A673 (cell line): ENCODE results near the gene CIAO3. TPM values are rescaled to one million over a fixed set of nuclear protein-coding genes. Genes with fewer than 3 reads are reported as not detected.

Experiments used
- BruUV-seq: library from RNA; stranded (reverse); fragments of 400-500 nt; replicated peaks from 2 replicates; lab custom pipeline; 2021; lab: Mats Ljungman, UMichigan
- CTCF ChIA-PET: fragments of 300-600 bp; sonication (Branson Sonifier 250); formaldehyde crosslinking; loops from one replicate; lab custom pipeline; 2022; ENCODE audit warnings: antibody characterized with exemption; lab: Charles Lee
- POLR2A ChIA-PET: fragments of 300-600 bp; sonication (Branson Sonifier 250); formaldehyde crosslinking; loops from one replicate; lab custom pipeline; 2022; ENCODE audit warnings: antibody characterized with exemption; ENCODE audit not compliant: low non-redundant PET; lab: Charles Lee
- DNase-seq: peaks from one replicate; pipeline ENCODE4 v3.0.0-alpha.2; 2015; ENCODE audit warnings: low spot score
- H3K27ac ChIP-seq: fragments of 200-600 bp; sonication (generic); 2 replicates; pipeline ENCODE4 v1.5.1; 2016; ENCODE audit warnings: mixed run types, low read depth, mild to moderate bottlenecking, mixed read lengths, antibody characterized with exemption, low read length; ENCODE audit not compliant: poor library complexity, severe bottlenecking
- H3K27me3 ChIP-seq: fragments of 200-600 bp; sonication (generic); replicated peaks from 2 replicates; pipeline ENCODE4 v1.6.1; 2017; ENCODE audit warnings: mixed run types, low read depth, mild to moderate bottlenecking, mixed read lengths, antibody characterized with exemption, low read length; ENCODE audit not compliant: insufficient read depth, poor library complexity
- H3K36me3 ChIP-seq: fragments of 200-600 bp; sonication (generic); 2 replicates; pipeline ENCODE4 v1.6.1; 2016; ENCODE audit warnings: mixed run types, mild to moderate bottlenecking, mixed read lengths, antibody characterized with exemption, low read length; ENCODE audit not compliant: insufficient read depth, poor library complexity, severe bottlenecking
- H3K4me1 ChIP-seq: fragments of 200-600 bp; sonication (generic); 2 replicates; pipeline ENCODE4 v1.6.1; 2017; ENCODE audit warnings: mixed run types, mild to moderate bottlenecking, mixed read lengths, antibody characterized with exemption, low read length; ENCODE audit not compliant: insufficient read depth, poor library complexity, severe bottlenecking
- H3K4me3 ChIP-seq: fragments of 200-600 bp; sonication (generic); 2 replicates; pipeline ENCODE4 v1.5.1; 2016; ENCODE audit warnings: low read depth, mixed run types, mild to moderate bottlenecking, mixed read lengths, low read length; ENCODE audit not compliant: poor library complexity, severe bottlenecking
- H3K9me3 ChIP-seq: fragments of 200-600 bp; sonication (generic); 2 replicates; pipeline ENCODE4 v1.6.1; 2016; ENCODE audit warnings: mixed run types, low read depth, mild to moderate bottlenecking, mixed read lengths, antibody characterized with exemption, low read length; ENCODE audit not compliant: poor library complexity, severe bottlenecking
- EZH2 ChIP-seq: fragments of 200-600 bp; sonication (generic); IDR thresholded peaks from 2 replicates; pipeline ENCODE4 v1.6.1; 2017; ENCODE audit warnings: borderline replicate concordance, low read depth, mild to moderate bottlenecking, mixed read lengths, antibody characterized with exemption, low read length; ENCODE audit not compliant: poor library complexity, severe bottlenecking
- intact Hi-C: fragments of 100-400 bp; cut with micrococcal nuclease; formaldehyde crosslinking; loops from one replicate; pipeline ENCODE4 v1.10.0; 2022; ENCODE audit not compliant: unreplicated experiment
- total RNA-seq: library from RNA; stranded (reverse); gene quantifications from 2 replicates; pipeline ENCODE4 v1.2.3, GENCODE V29; 2021
- TF ChIP-seq, protein P1 (sequence below): fragments of 300-800, 200-600 bp; sonication (generic); conservative IDR thresholded peaks from 2 replicates; pipeline ENCODE4 v1.5.1; 2017; ENCODE audit warnings: low read depth, mild to moderate bottlenecking, antibody characterized with exemption, low read length, moderate library complexity, mixed read lengths

CIAO3 gene
- total RNA-seq, 1 experiment from 2014 or later, result 48.4 TPM

DNA sequence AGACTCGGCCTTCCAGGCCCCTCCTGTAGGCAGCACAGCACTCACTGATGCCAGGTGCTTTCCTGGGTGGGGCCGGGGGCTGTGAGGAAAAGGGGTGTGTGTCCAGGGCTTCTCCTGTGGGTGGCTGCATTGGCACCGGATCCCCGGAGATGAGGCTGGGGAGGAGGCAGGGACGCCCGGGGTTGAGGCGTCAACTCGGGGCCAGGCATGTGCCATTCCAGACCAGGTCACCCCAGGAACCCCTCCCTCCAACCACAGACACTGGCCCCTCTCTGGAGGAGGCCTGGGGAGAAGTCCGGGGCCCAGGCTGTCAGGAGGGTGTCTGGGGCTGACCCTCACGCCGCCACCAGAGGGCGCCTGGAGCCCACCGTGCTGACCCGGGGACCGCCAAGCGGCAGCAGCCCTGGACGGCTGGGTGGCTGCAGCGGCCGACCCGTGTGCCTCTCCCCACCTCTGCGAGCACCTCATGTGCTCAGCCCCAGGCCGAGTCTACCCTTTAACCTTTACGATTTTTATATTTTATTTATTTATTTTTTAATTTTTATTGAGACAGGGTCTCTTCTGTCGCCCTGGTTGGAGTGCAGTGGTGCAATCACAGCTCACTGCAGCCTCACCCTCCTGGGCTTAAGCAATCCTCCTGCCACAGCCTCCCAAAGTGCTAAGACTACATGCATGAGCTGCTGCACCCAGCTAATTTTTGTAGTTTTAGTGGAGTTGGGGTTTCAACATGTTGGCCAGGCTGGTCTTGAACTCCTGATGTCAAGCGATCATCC, 29.1 kb downstream of the CIAO3 start:
- POLR2A ChIA-PET, result interaction anchor here (0.6 kb wide), 1 partner anchor 108 kb away, joined by 3 read pairs; no protein-coding TSS in a partner anchor
- intact Hi-C loops, result loop anchor here (5.0 to 10.0 kb wide), 2 partner anchors 76 to 343 kb away; partner anchors contain the start of genes CHTF18 and RPUSD1
- BruUV-seq, result no TSS peak
- Histone ChIP-seq H3K27me3 (peaks cover 30% of the 10 kb centered on the region), H3K9me3 (no peaks in the 10 kb centered on the region), H3K36me3 (no peaks in the 10 kb centered on the region), H3K27ac (no peak overlapping the region), H3K4me3 (no peak overlapping the region), H3K4me1 (no peaks in the 10 kb centered on the region)
- CTCF ChIA-PET, result interaction anchor here (0.6 to 1.3 kb wide), 7 partner anchors 9 to 320 kb away, joined by 3 to 12 read pairs (median 3); partner anchors contain the start of gene ANTKMT
- DNase-seq, result peak; percentile 72
- TF ChIP-seq, protein P1, sequence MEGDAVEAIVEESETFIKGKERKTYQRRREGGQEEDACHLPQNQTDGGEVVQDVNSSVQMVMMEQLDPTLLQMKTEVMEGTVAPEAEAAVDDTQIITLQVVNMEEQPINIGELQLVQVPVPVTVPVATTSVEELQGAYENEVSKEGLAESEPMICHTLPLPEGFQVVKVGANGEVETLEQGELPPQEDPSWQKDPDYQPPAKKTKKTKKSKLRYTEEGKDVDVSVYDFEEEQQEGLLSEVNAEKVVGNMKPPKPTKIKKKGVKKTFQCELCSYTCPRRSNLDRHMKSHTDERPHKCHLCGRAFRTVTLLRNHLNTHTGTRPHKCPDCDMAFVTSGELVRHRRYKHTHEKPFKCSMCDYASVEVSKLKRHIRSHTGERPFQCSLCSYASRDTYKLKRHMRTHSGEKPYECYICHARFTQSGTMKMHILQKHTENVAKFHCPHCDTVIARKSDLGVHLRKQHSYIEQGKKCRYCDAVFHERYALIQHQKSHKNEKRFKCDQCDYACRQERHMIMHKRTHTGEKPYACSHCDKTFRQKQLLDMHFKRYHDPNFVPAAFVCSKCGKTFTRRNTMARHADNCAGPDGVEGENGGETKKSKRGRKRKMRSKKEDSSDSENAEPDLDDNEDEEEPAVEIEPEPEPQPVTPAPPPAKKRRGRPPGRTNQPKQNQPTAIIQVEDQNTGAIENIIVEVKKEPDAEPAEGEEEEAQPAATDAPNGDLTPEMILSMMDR, result peak; percentile 89
- no peak for TF ChIP-seq EZH2

DNA sequence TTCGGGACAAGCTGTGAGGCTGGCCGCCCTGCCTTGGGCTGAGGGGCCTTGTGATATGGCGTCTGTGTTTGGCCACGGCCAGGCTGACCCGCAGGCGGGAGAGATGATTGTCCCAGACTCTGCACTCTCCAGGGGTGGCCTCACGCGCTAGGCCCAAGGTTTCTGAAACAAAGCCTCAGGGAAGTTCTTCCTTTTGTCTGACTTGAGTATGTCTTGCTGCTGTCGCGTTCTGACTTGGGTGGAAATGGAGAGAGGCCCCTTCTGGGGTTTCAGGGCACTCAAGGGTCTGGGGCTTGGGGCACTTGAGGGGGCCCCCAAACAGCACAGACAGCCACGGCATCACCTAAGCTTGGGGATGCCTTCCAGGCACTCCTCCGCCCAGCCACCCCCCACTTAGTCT, 29.7 kb downstream of the CIAO3 start:
- Histone ChIP-seq H3K27ac (no peak overlapping the region), H3K9me3 (no peaks in the 10 kb centered on the region), H3K36me3 (no peaks in the 10 kb centered on the region), H3K4me1 (no peaks in the 10 kb centered on the region), H3K4me3 (no peak overlapping the region), H3K27me3 (peaks cover 30% of the 10 kb centered on the region)
- POLR2A ChIA-PET, result no interaction called here
- TF ChIP-seq, protein P1, result no peak
- no peak for TF ChIP-seq EZH2
- CTCF ChIA-PET, result interaction anchor here (0.7 to 2.2 kb wide), 2 partner anchors 9 to 141 kb away, joined by 3 to 8 read pairs; no protein-coding TSS in a partner anchor
- BruUV-seq, result no TSS peak
- no peak for DNase-seq
- intact Hi-C loops, result loop anchor here (5.0 to 10.0 kb wide), 2 partner anchors 76 to 344 kb away; partner anchors contain the start of genes CHTF18 and RPUSD1

DNA sequence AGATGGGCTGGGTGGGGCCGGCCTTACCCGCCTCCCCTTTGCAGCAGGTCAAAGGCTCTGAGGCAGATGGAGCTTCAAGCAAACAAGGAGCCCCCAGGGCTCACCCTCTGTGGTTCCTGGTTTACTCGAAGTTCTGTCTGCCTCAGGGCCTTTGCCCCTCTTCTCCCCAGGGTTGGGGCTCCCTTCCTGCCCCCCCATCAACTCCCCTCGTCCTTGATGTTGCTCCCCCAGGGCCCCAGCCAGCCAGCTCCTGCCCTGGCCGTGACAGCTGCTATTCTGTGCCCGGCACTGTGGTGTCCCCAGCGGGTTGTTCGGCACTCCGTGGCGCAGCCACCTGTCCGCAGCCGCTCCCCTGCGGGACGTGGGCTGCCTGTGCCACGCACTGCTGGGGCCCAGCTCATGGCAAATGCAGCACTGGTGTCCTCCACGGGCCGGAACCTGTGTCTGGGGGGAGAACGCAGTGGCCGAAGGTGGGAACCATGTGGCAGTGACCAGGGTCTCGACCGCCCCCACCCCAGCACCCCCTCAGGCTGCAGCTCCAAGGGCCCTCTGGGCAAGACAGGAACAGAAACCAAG, 30.2 kb downstream of the CIAO3 start:
- no TSS peak for BruUV-seq
- no peaks in the 10 kb centered on the region for H3K4me1 ChIP-seq
- no peaks in the 10 kb centered on the region for H3K36me3 ChIP-seq
- H3K27ac ChIP-seq, result no peak overlapping the region
- DNase-seq, result no peak
- TF ChIP-seq, protein P1, result no peak
- no peak for TF ChIP-seq EZH2
- intact Hi-C loops, result loop anchor here (5.0 to 10.0 kb wide), 2 partner anchors 77 to 344 kb away; partner anchors contain the start of genes CHTF18 and RPUSD1
- H3K27me3 ChIP-seq, result peaks cover 26% of the 10 kb centered on the region
- ChIA-PET POLR2A (no interaction called here), CTCF (interaction anchor here (0.5 to 2.2 kb wide), 3 partner anchors 9 to 141 kb away, joined by 3 to 8 read pairs (median 3); no protein-coding TSS in a partner anchor)
- no peak overlapping the region for H3K4me3 ChIP-seq
- H3K9me3 ChIP-seq, result no peaks in the 10 kb centered on the region
